CD14-positive monocyte (primary cell): Measurements from ENCODE around the gene WNT7B. TPM values are rescaled to one million over a fixed set of nuclear protein-coding genes. Genes with fewer than 3 reads are reported as not detected.

Experiments
- DNase-seq, 3 donors: peaks; one replicate each; pipeline ENCODE4 v3.0.0-alpha.2; 2011 to 2022
- H2AFZ ChIP-seq: 2 replicates; pipeline ENCODE4 v1.6.0; 2012; ENCODE audit warnings: mild to moderate bottlenecking, low read depth, low read length, inconsistent platforms; ENCODE audit not compliant: insufficient read depth, poor library complexity, severe bottlenecking
- H3K27ac ChIP-seq, 2 donors: 1 replicate in 1 of 2; 2 replicates in 1 of 2; pipeline ENCODE4 v1.5.1; 2012 to 2013; ENCODE audit warnings: low read length in 2 of 2, control low read depth in 1 of 2, inconsistent platforms in 1 of 2, low read depth in 1 of 2, mild to moderate bottlenecking in 1 of 2
- H3K27me3 ChIP-seq, 2 donors: one replicate each; pipeline versions ENCODE4 v1.6.0 to v1.6.1; 2011 to 2013; ENCODE audit warnings: low read length in 2 of 2; ENCODE audit not compliant: control insufficient read depth in 2 of 2, insufficient read depth in 2 of 2
- H3K36me3 ChIP-seq, 2 donors: replicated peaks in 1 of 2; 1 replicate in 1 of 2; 2 replicates in 1 of 2; pipeline versions ENCODE4 v1.5.1 to v1.6.1; 2012 to 2013; ENCODE audit warnings: low read length in 2 of 2, control low read depth in 1 of 2, inconsistent platforms in 1 of 2, mild to moderate bottlenecking in 1 of 2; ENCODE audit not compliant: insufficient read depth in 2 of 2, control insufficient read depth in 1 of 2
- H3K4me1 ChIP-seq, 2 donors: 1 replicate in 1 of 2; 2 replicates in 1 of 2; pipeline versions ENCODE4 v1.5.1 to v1.6.1; 2012 to 2013; ENCODE audit warnings: low read length in 2 of 2, control low read depth in 1 of 2, inconsistent platforms in 1 of 2, mild to moderate bottlenecking in 1 of 2, moderate library complexity in 1 of 2; ENCODE audit not compliant: insufficient read depth in 2 of 2, control insufficient read depth in 1 of 2
- H3K4me2 ChIP-seq: replicated peaks from 2 replicates; pipeline ENCODE3; 2012; ENCODE audit warnings: low read length, moderate library complexity, mild to moderate bottlenecking; ENCODE audit not compliant: poor library complexity, severe bottlenecking; ENCODE audit errors: extremely low read depth
- H3K4me3 ChIP-seq, 3 experiments: fragments of 200-600 bp in 1 of 3; sonication (generic) in 1 of 3; replicated peaks in 1 of 3; 1 replicate in 2 of 3; 2 replicates in 1 of 3; pipeline ENCODE4 v1.5.1; 2011 to 2013; ENCODE audit warnings: low read length in 3 of 3, mild to moderate bottlenecking in 3 of 3, control low read depth in 2 of 3, low read depth in 2 of 3, inconsistent platforms in 1 of 3, moderate library complexity in 1 of 3
- H3K79me2 ChIP-seq: 2 replicates; pipeline ENCODE4 v1.6.0; 2012; ENCODE audit warnings: mild to moderate bottlenecking, control low read depth, inconsistent platforms, low read length, moderate library complexity; ENCODE audit not compliant: insufficient read depth
- H3K9ac ChIP-seq: 2 replicates; pipeline ENCODE4 v1.6.0; 2017; ENCODE audit warnings: low read length, mild to moderate bottlenecking; ENCODE audit not compliant: insufficient read depth, poor library complexity, severe bottlenecking
- H3K9me3 ChIP-seq, 2 donors: replicated peaks in 1 of 2; 1 replicate in 1 of 2; 2 replicates in 1 of 2; pipeline versions ENCODE4 v1.5.1 to v1.6.1; 2012 to 2013; ENCODE audit warnings: low read length in 2 of 2, control low read depth in 1 of 2; ENCODE audit not compliant: control insufficient read depth in 1 of 2, insufficient read depth in 1 of 2
- H4K20me1 ChIP-seq: 2 replicates; pipeline ENCODE4 v1.6.0; 2012; ENCODE audit warnings: mild to moderate bottlenecking, low read length, control low read depth, moderate library complexity; ENCODE audit not compliant: insufficient read depth
- H3K27ac Mint-ChIP-seq, 7 donors: one replicate each; pipeline ENCODE4 v1.8.0; 2020; ENCODE audit warnings: mild to moderate bottlenecking in 7 of 7, mixed read lengths in 7 of 7, moderate library complexity in 6 of 7, inconsistent platforms in 2 of 7
- H3K27me3 Mint-ChIP-seq, 3 donors: one replicate each; pipeline ENCODE4 v1.8.0; 2021 to 2022; ENCODE audit warnings: low read depth in 3 of 3, mild to moderate bottlenecking in 3 of 3, mixed read lengths in 3 of 3, moderate library complexity in 3 of 3, inconsistent platforms in 1 of 3
- H3K36me3 Mint-ChIP-seq, 2 donors: one replicate each; pipeline ENCODE4 v1.8.0; 2020; ENCODE audit warnings: mixed read lengths in 2 of 2, inconsistent platforms in 1 of 2, mild to moderate bottlenecking in 1 of 2
- H3K4me1 Mint-ChIP-seq: one replicate; pipeline ENCODE4 v1.8.0; 2020; ENCODE audit warnings: mild to moderate bottlenecking, mixed read lengths
- H3K4me3 Mint-ChIP-seq, 2 donors: one replicate each; pipeline ENCODE4 v1.8.0; 2020; ENCODE audit warnings: mild to moderate bottlenecking in 2 of 2, mixed read lengths in 2 of 2, moderate library complexity in 1 of 2
- H3K9me3 Mint-ChIP-seq, 7 donors: one replicate each; pipeline ENCODE4 v1.8.0; 2020 to 2022; ENCODE audit warnings: mixed read lengths in 7 of 7, mild to moderate bottlenecking in 6 of 7, moderate library complexity in 6 of 7, inconsistent platforms in 2 of 7
- WGBS: methylation state at CpG from one replicate; pipeline ENCODE4 v1.1.5; 2013; ENCODE audit warnings: missing lambda C conversion rate; ENCODE audit not compliant: insufficient coverage; 5-methylcytosine and 5-hydroxymethylcytosine counted together
- intact Hi-C, 2 donors: fragments of 100-400 bp; cut with micrococcal nuclease; formaldehyde crosslinking; loops; one replicate each; pipeline versions ENCODE4 v1.15.0 to v1.15.1; 2023
- polyA plus RNA-seq, 3 donors: library from polyadenylated mRNA; depleted of rRNA in 1 of 3; unstranded in 2 of 3; stranded (reverse) in 1 of 3; fragments of 300-500 nt in 2 of 3; fragments of >200 nt in 1 of 3; fragmentation: Illumina TruSeq in 2 of 3; gene quantifications; 1 replicate in 2 of 3; 2 replicates in 1 of 3; pipeline ENCODE4 v1.2.3, GENCODE V29; 2012 to 2021
- TF ChIP-seq, protein P1 (sequence below): fragments of 200-600 bp; IDR thresholded peaks from one replicate; pipeline ENCODE4 v1.8.0; 2022; ENCODE audit warnings: antibody characterized with exemption, mild to moderate bottlenecking

WNT7B gene
- polyA plus RNA-seq, 3 donors, result not detected

DNA sequence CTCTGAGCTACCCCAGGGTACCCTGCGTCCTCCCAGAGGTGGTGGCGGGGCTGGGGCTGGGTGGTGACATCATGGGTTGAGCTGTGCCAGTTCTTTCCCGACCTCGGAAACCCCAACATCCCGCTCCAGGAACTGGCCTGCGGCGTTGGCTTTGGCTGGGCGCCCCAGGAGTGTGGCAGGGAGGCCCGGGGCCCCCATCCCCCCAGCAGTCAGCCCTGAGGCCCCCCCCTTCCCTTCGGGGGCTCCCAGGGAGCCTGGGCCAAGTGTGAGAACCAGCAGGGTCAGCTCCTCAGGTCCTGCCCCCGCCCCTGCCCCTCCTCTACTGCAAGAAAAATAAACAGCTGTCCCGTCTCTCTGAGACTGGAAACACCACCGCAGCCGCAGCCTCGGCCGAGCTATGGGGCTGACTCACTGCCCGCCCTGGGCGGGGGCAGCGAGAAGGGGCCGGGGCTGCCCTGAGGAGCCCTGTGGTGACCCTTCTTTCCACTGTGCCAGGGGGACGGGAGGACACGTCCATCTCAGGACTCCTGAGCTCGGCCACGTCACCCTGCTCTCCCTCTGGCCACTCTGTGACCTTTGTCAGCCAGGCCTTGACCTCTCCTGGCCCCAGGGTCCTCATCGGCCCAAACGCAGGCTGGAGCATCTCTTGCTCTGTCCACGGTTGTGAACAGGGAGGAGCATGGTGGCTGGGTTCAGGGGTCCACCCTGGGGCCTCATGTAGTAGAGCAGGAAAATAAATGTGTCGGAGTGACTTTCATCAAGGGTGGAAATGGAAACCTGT lies 73.4 kb downstream of the WNT7B start:
- no peaks in the 10 kb centered on the region for H3K36me3 ChIP-seq
- intact Hi-C loops, result no loop called here
- peaks cover 0 to 1% (median 0%) of the 10 kb centered on the region in 7 donors for H3K9me3 Mint-ChIP-seq
- H3K4me2 ChIP-seq, result no peak overlapping the region
- no peaks in the 10 kb centered on the region for H4K20me1 ChIP-seq
- no peaks in the 10 kb centered on the region for H3K79me2 ChIP-seq
- TF ChIP-seq, protein P1, sequence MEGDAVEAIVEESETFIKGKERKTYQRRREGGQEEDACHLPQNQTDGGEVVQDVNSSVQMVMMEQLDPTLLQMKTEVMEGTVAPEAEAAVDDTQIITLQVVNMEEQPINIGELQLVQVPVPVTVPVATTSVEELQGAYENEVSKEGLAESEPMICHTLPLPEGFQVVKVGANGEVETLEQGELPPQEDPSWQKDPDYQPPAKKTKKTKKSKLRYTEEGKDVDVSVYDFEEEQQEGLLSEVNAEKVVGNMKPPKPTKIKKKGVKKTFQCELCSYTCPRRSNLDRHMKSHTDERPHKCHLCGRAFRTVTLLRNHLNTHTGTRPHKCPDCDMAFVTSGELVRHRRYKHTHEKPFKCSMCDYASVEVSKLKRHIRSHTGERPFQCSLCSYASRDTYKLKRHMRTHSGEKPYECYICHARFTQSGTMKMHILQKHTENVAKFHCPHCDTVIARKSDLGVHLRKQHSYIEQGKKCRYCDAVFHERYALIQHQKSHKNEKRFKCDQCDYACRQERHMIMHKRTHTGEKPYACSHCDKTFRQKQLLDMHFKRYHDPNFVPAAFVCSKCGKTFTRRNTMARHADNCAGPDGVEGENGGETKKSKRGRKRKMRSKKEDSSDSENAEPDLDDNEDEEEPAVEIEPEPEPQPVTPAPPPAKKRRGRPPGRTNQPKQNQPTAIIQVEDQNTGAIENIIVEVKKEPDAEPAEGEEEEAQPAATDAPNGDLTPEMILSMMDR, result no peak
- no peak overlapping the region for H3K27ac ChIP-seq
- H3K27ac Mint-ChIP-seq, result no peak overlapping the region
- DNase-seq, result no peak
- no peak overlapping the region for H3K4me3 ChIP-seq
- WGBS, result 14% methylated on average over 26 of the region's 28 CpGs
- peaks cover 3% of the 10 kb centered on the region for H3K4me1 Mint-ChIP-seq
- peaks cover 28 to 61% (median 49%) of the 10 kb centered on the region in 3 donors for H3K27me3 Mint-ChIP-seq
- no peak overlapping the region for H2AFZ ChIP-seq
- H3K27me3 ChIP-seq, result peaks cover 0 to 28% of the 10 kb centered on the region in 2 donors
- H3K9me3 ChIP-seq, result no peaks in the 10 kb centered on the region
- H3K9ac ChIP-seq, result no peak overlapping the region
- H3K36me3 Mint-ChIP-seq, result no peaks in the 10 kb centered on the region
- peak overlapping the region in 1 of 2 donors; percentile 59 for H3K4me3 Mint-ChIP-seq
- H3K4me1 ChIP-seq, result no peaks in the 10 kb centered on the region

DNA sequence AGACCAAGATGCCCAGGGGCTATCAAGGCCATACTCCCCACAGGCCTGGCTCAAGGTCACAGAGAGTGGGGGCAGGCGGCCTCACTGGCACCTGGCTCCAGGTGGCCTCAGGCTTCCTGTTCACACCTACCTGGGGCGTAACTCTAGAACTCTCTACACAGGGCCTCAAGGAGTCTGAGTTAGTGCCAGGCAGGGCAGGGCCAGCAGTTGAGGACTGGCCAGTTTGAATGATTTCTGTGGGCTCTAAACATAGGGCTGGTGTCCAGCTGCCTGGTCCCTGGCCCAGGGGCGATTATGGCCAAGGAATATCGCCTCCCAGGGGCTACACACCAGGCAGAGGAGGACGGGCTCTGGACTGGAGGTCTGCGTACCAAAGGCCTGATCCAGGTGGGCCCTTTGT lies 79.2 kb downstream of the WNT7B start:
- WGBS, result 67% methylated on average over 1 of the region's 6 CpGs
- TF ChIP-seq, protein P1, result no peak
- Histone ChIP-seq H3K9ac (no peak overlapping the region), H3K4me2 (no peak overlapping the region), H3K4me1 (no peaks in the 10 kb centered on the region), H3K4me3 (no peak overlapping the region), H3K27ac (no peak overlapping the region), H3K9me3 (no peaks in the 10 kb centered on the region), H4K20me1 (no peaks in the 10 kb centered on the region), H3K79me2 (no peaks in the 10 kb centered on the region), H2AFZ (no peak overlapping the region), H3K27me3 (peaks cover 0 to 10% of the 10 kb centered on the region in 2 donors), H3K36me3 (no peaks in the 10 kb centered on the region)
- intact Hi-C loops, result no loop called here
- Mint-ChIP-seq H3K27me3 (peaks cover 13 to 30% (median 17%) of the 10 kb centered on the region in 3 donors), H3K4me3 (no peak overlapping the region), H3K27ac (no peak overlapping the region), H3K4me1 (no peaks in the 10 kb centered on the region), H3K36me3 (no peaks in the 10 kb centered on the region), H3K9me3 (peaks cover 0 to 5% (median 0%) of the 10 kb centered on the region in 7 donors)
- DNase-seq, result no peak
